CD4-positive, CD25-positive, alpha-beta regulatory T cell (primary cell): ENCODE data around the gene RAB7B. TPM values are rescaled to one million over a fixed set of nuclear protein-coding genes. Genes with fewer than 3 reads are reported as not detected.
A peak's percentile ranks its signal among the peaks of the same experiment; 100 is the strongest.

ENCODE experiments used
- ATAC-seq, 2 donors: fragments of 150-1000 bp; cut with Tn5 transposase; one replicate each; pipeline ENCODE4 v1.10.0; 2021; ENCODE audit warnings: low read depth in 2 of 2, moderate number of reproducible peaks in 2 of 2, moderate library complexity in 1 of 2
- DNase-seq, 3 donors: peaks; one replicate each; pipeline versions ENCODE4 v3.0.0 to v3.0.0-alpha.2; 2012 to 2022; ENCODE audit warnings: mixed read lengths in 1 of 3
- H3K27ac ChIP-seq: one replicate; pipeline ENCODE4 v1.7.0; 2013; ENCODE audit warnings: mild to moderate bottlenecking, low read length; ENCODE audit not compliant: insufficient read depth, poor library complexity, severe bottlenecking
- H3K27me3 ChIP-seq: one replicate; pipeline ENCODE4 v1.7.0; 2013; ENCODE audit warnings: low read length; ENCODE audit not compliant: control insufficient read depth, insufficient read depth
- H3K36me3 ChIP-seq: one replicate; pipeline ENCODE4 v1.7.0; 2013; ENCODE audit warnings: mild to moderate bottlenecking, low read length, moderate library complexity; ENCODE audit not compliant: control insufficient read depth, insufficient read depth
- H3K4me1 ChIP-seq: 2 replicates; pipeline ENCODE4 v1.7.0; 2013; ENCODE audit warnings: mild to moderate bottlenecking, low read length; ENCODE audit not compliant: insufficient read depth, control insufficient read depth, poor library complexity, severe bottlenecking
- H3K4me3 ChIP-seq: one replicate; pipeline ENCODE4 v1.7.0; 2013; ENCODE audit warnings: low read depth, mild to moderate bottlenecking, low read length, moderate library complexity
- H3K9me3 ChIP-seq, 2 experiments: 1 replicate in 1 of 2; 2 replicates in 1 of 2; pipeline ENCODE4 v1.7.0; 2013; ENCODE audit warnings: low read length in 2 of 2, mild to moderate bottlenecking in 1 of 2, moderate library complexity in 1 of 2; ENCODE audit not compliant: control insufficient read depth in 2 of 2
- H3K27ac Mint-ChIP-seq, 3 donors: one replicate each; pipeline ENCODE4 v1.8.0; 2020 to 2022; ENCODE audit warnings: mild to moderate bottlenecking in 3 of 3, mixed read lengths in 3 of 3, moderate library complexity in 2 of 3
- H3K27me3 Mint-ChIP-seq: one replicate; pipeline ENCODE4 v1.8.0; 2022; ENCODE audit warnings: mild to moderate bottlenecking, mixed read lengths
- H3K36me3 Mint-ChIP-seq: one replicate; pipeline ENCODE4 v1.8.0; 2020; ENCODE audit warnings: mixed read lengths
- H3K4me1 Mint-ChIP-seq, 4 donors: one replicate each; pipeline ENCODE4 v1.8.0; 2020 to 2022; ENCODE audit warnings: mixed read lengths in 4 of 4, mild to moderate bottlenecking in 1 of 4
- H3K4me3 Mint-ChIP-seq, 4 donors: one replicate each; pipeline ENCODE4 v1.8.0; 2020 to 2022; ENCODE audit warnings: mild to moderate bottlenecking in 4 of 4, mixed read lengths in 4 of 4, moderate library complexity in 3 of 4
- H3K9me3 Mint-ChIP-seq, 7 donors: one replicate each; pipeline ENCODE4 v1.8.0; 2020 to 2022; ENCODE audit warnings: mixed read lengths in 7 of 7, mild to moderate bottlenecking in 3 of 7, moderate library complexity in 2 of 7
- polyA plus RNA-seq, 4 donors: library from polyadenylated mRNA; unstranded; fragments of 300-500 nt; fragmentation: Illumina TruSeq; gene quantifications; one replicate each; pipeline ENCODE4 v1.2.3, GENCODE V29; 2021
- total RNA-seq: library from RNA; stranded (reverse); gene quantifications from one replicate; pipeline ENCODE4 v1.2.3, GENCODE V29; 2022

RAB7B gene
- total and polyA plus RNA-seq, 5 donors from 2014 or later: not detected

DNA sequence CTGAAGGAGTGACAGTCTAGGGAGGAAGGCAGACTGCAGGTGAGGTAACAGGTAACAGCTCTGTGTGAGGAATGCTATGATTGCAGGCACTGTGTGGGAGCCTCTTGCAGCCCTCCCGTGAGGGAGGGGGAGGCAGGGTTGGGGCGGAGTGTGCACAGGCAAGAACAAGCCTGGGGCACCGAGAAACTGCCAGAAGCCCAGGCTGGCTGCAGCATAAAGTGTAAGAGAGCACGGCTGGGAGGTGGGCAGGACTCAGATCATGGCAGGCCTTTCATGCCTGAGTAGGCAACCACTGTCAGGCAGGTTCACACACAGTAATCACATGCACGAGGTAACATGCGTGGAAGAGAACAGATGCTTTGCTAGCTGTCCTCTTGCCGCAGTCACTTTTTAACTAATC, 38.4 kb upstream of the RAB7B start:
- Histone ChIP-seq H3K27ac (no peak overlapping the region), H3K9me3 (no peaks in the 10 kb centered on the region), H3K36me3 (no peaks in the 10 kb centered on the region), H3K4me1 (peaks cover 9% of the 10 kb centered on the region), H3K27me3 (no peaks in the 10 kb centered on the region), H3K4me3 (no peak overlapping the region)
- Mint-ChIP-seq H3K27ac (peak overlapping the region in 1 of 3 donors; percentile 76), H3K36me3 (no peaks in the 10 kb centered on the region), H3K4me3 (peak overlapping the region in 1 of 4 donors; percentile 38), H3K4me1 (peaks cover 4 to 15% (median 13%) of the 10 kb centered on the region in 4 donors), H3K27me3 (peaks cover 21% of the 10 kb centered on the region), H3K9me3 (no peaks in the 10 kb centered on the region)
- DNase-seq (no peak), ATAC-seq (peak in 1 of 2 donors; percentile 39)

DNA sequence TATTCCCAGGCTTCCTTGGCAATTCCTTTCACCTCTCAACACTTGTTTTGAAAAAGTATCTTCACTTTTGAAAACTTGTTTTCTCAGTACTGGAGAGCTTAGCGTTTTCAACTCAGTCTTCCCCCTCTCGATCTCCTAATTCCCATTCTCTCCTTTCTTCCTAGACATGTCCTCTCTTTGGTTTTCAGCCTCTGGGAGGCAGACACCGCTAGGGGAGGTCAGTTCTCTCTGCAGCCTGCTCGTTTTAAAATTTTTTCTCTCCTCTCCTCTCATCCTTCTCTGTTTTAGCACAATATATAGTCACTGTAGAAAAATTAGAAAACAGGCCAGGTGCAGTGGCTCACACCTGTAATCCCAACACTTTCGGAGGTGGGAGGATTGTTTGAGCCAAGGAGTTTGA, 37.1 kb upstream of the RAB7B start:
- H3K4me1 Mint-ChIP-seq: peaks cover 4 to 15% (median 13%) of the 10 kb centered on the region in 4 donors
- H3K27ac Mint-ChIP-seq: no peak overlapping the region
- Histone ChIP-seq H3K4me3 (no peak overlapping the region), H3K36me3 (no peaks in the 10 kb centered on the region), H3K27ac (no peak overlapping the region), H3K27me3 (no peaks in the 10 kb centered on the region), H3K4me1 (peaks cover 9% of the 10 kb centered on the region), H3K9me3 (no peaks in the 10 kb centered on the region)
- no peaks in the 10 kb centered on the region for H3K36me3 Mint-ChIP-seq
- no peak for ATAC-seq
- H3K9me3 Mint-ChIP-seq: no peaks in the 10 kb centered on the region
- no peak for DNase-seq
- H3K4me3 Mint-ChIP-seq: no peak overlapping the region
- peaks cover 27% of the 10 kb centered on the region for H3K27me3 Mint-ChIP-seq

DNA sequence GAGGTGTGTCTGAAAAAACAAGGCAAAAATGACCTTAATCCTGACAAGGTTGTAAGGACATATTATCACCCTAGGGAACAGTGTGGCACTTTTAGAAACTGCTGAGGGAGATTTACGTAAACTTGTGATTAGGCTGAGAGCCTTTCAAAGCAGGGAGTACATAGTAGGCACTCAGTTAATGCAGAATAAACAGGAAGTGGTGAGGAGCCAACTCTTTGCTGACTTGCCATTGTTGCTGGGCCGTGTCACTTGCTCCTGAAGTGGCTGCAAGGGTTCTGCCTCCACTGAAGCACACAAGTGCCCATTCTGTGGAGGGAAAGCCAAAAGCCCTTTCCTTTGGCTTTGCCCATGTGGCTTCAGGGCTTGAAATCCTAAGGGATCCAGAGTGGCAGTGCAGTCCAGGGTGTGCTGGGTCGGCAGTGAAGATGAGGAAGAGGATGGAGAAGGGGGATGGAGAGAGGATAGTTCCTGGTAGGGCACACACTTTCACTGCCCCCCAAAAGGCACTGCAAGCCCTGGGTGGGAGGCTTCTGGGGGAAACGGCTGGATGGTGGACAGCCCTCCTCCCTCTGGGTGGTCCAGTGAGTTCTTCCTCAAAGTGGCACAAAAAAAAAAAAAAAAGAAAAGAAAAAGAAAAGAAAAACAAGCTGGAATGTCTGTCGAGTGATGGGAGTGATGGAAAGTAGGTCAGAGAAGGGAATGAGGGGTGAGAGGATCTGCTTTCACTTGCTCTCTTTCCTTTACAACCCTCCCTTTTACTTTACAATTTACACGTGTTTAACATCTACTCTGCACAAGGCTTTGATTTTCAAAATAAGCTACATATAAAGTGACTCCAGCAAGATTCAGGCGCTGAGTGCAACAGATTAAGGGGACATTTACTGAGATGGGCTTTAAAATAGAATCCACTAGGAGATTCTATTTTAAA, 36.1 kb upstream of the RAB7B start:
- DNase-seq (peak in 1 of 3 donors; percentile 41), ATAC-seq (no peak)
- Mint-ChIP-seq H3K36me3 (no peaks in the 10 kb centered on the region), H3K27me3 (peaks cover 32% of the 10 kb centered on the region), H3K4me3 (no peak overlapping the region), H3K27ac (peak overlapping the region in 2 of 3 donors; percentile 20 to 91), H3K4me1 (peaks cover 4 to 15% (median 13%) of the 10 kb centered on the region in 4 donors), H3K9me3 (no peaks in the 10 kb centered on the region)
- no peaks in the 10 kb centered on the region for H3K9me3 ChIP-seq
- no peaks in the 10 kb centered on the region for H3K36me3 ChIP-seq
- no peaks in the 10 kb centered on the region for H3K27me3 ChIP-seq
- peaks cover 9% of the 10 kb centered on the region for H3K4me1 ChIP-seq
- no peak overlapping the region for H3K27ac ChIP-seq
- H3K4me3 ChIP-seq: no peak overlapping the region

DNA sequence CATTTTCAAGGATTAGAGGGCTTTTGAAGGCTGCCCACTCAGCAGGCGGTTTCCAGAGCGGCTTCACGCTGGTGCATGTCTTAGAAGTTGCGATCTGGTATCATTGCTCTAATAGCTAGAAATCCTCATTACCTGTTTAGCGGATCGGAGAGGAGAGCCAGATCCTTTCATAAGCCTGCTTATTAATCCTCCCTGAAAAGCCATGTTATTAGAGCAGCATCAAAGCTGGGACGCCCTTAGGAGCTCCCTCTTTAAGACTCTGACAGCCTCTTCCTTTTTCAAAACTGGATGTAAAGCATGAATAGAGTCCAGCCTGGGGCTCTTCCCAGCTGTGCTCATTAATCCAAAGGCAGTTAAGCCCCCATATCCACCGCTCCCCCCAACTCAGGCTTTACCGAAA, 34.4 kb upstream of the RAB7B start:
- DNase-seq (no peak), ATAC-seq (no peak)
- Mint-ChIP-seq H3K4me3 (no peak overlapping the region), H3K36me3 (no peaks in the 10 kb centered on the region), H3K27ac (no peak overlapping the region), H3K27me3 (peaks cover 32% of the 10 kb centered on the region), H3K9me3 (no peaks in the 10 kb centered on the region), H3K4me1 (peaks cover 2 to 15% (median 13%) of the 10 kb centered on the region in 4 donors)
- H3K27ac ChIP-seq: no peak overlapping the region
- H3K36me3 ChIP-seq: no peaks in the 10 kb centered on the region
- no peak overlapping the region for H3K4me3 ChIP-seq
- peaks cover 9% of the 10 kb centered on the region for H3K4me1 ChIP-seq
- no peaks in the 10 kb centered on the region for H3K9me3 ChIP-seq
- H3K27me3 ChIP-seq: no peaks in the 10 kb centered on the region

DNA sequence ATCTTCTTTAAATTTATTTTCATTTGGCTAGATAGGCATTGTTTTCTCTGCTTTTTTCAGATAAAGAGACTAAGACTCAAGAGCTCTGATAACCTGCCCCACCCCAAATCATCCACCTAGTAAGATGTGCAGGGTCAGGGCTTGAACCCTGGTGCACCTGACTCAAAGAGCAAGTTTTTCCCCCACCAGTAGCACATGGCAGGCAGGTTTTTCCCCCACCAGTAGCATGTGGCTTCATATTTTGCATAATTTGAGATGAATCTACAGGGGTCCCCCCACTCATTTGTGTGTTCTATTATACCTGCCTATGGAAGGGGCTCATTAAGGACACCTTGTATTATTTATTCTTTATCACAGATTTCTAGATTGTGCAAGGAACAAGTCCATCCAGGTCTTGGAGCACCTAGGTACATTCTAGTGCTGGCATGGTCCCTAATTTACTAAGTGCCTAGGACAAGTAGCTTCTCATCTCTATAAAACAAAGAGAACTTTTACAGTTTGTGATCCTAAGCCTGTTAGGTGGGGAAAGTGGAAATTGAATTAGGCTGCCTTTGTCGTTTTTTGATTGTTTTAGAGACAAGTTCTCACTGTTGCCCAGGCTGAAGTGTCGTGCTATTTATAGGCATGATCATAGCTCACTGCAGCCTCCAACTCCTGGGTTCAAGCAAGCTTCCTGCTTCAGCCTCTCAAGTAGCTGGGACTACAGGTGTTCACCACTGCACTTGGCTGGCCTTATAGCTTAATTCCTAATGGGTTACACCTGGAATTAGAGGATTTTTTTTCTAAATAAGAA, 33.7 kb upstream of the RAB7B start:
- Mint-ChIP-seq H3K27ac (no peak overlapping the region), H3K9me3 (no peaks in the 10 kb centered on the region), H3K4me1 (peaks cover 2 to 15% (median 13%) of the 10 kb centered on the region in 4 donors), H3K27me3 (peaks cover 32% of the 10 kb centered on the region), H3K36me3 (no peaks in the 10 kb centered on the region), H3K4me3 (no peak overlapping the region)
- Histone ChIP-seq H3K4me3 (no peak overlapping the region), H3K36me3 (no peaks in the 10 kb centered on the region), H3K27me3 (no peaks in the 10 kb centered on the region), H3K4me1 (peaks cover 9% of the 10 kb centered on the region), H3K9me3 (no peaks in the 10 kb centered on the region), H3K27ac (no peak overlapping the region)
- ATAC-seq: no peak
- no peak for DNase-seq

DNA sequence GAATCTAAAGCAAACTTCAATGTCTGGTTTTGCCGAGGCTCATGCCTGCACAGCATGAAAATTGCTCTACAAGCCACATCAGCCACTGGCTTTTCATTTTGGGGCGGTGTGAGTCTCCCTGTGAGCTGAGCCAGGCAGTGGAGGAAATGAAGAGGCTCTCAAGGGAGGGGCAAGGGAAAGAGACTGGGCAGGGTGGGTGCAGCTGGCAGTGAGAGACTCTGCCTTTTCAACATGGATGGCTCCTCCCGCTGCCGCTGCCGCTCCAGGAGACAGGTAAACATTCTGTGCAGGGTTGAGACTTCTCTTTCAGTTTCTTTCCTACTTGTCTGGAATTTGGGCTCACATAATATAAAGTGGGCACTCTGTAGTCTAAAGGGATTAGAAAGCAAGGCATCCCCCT, 31.8 kb upstream of the RAB7B start:
- Mint-ChIP-seq H3K4me3 (peak overlapping the region in 1 of 4 donors; percentile 6), H3K4me1 (peaks cover 6 to 14% (median 11%) of the 10 kb centered on the region in 4 donors), H3K27me3 (peaks cover 27% of the 10 kb centered on the region), H3K27ac (peak overlapping the region in 1 of 3 donors; percentile 13), H3K36me3 (no peaks in the 10 kb centered on the region), H3K9me3 (no peaks in the 10 kb centered on the region)
- DNase-seq (no peak), ATAC-seq (no peak)
- no peaks in the 10 kb centered on the region for H3K9me3 ChIP-seq
- no peak overlapping the region for H3K27ac ChIP-seq
- H3K4me1 ChIP-seq: peaks cover 9% of the 10 kb centered on the region
- H3K4me3 ChIP-seq: no peak overlapping the region
- no peaks in the 10 kb centered on the region for H3K27me3 ChIP-seq
- H3K36me3 ChIP-seq: no peaks in the 10 kb centered on the region

DNA sequence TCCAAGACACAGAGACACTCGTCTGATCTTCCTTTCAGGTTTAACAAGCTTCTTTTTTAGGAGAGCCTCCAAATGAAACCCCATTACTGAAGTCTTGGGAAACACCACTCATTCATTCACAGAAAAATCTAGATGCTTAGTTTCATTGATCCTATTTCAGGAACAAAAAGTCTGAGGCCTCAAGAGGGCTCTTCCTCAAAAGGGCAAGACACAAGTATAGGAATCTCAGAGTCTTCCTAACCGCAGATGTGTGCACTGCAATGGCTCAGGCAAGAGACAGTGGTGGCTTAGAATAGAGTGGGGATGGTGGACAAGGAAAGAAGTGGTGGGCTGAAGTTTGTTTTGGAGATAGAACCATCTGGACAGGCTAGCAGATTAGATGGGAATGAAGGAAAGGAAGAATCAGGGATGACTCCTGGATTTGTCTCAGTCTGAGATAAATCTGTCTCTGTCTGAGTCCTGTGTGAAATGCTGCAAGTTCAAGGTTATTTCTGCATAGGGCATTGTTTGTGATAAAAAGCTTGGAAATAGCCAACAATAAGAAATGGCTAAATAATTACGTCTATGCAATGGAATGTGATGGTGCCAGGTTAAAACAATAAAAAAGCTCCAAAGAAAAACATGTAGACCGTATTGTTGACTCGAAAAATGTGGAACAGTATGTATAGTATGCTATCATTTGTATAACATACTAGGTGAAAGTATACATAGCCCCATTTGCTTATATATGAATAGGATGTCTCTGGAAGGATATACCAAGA, 29.4 kb upstream of the RAB7B start:
- no peak for ATAC-seq
- H3K36me3 Mint-ChIP-seq: no peaks in the 10 kb centered on the region
- H3K27ac Mint-ChIP-seq: no peak overlapping the region
- no peak overlapping the region for H3K27ac ChIP-seq
- no peak overlapping the region for H3K4me3 ChIP-seq
- H3K27me3 ChIP-seq: peaks cover 3% of the 10 kb centered on the region
- H3K4me1 ChIP-seq: no peaks in the 10 kb centered on the region
- H3K36me3 ChIP-seq: no peaks in the 10 kb centered on the region
- H3K27me3 Mint-ChIP-seq: peaks cover 29% of the 10 kb centered on the region
- H3K9me3 ChIP-seq: no peaks in the 10 kb centered on the region
- peaks cover 0 to 4% (median 2%) of the 10 kb centered on the region in 4 donors for H3K4me1 Mint-ChIP-seq
- H3K4me3 Mint-ChIP-seq: no peak overlapping the region
- no peak for DNase-seq
- no peaks in the 10 kb centered on the region for H3K9me3 Mint-ChIP-seq
